ENCODE data around the gene GFI1. TPM values are rescaled to one million over a fixed set of nuclear protein-coding genes. Genes with fewer than 3 reads are reported as not detected.

Gene GFI1
- polyA plus RNA-seq, 1 of the 3 experiments (the other 2 are of a cell fraction), result 0.18 TPM

- Histone ChIP-seq H3K4me2 (peak overlapping the region; percentile 69; the same call in 1 of the 2 replicates), H3K79me2 (ENCODE audit: insufficient read depth) (no peaks in the 10 kb centered on the region), H3K27ac (ENCODE audit: low read depth in 2 of 2, low read length in 1 of 2) (no peak overlapping the region), H3F3A (replicated peaks; ENCODE audit: insufficient read depth) (peaks cover 7% of the 10 kb centered on the region), H3K4me3 (ENCODE audit: low read depth in 2 of 2, low read length in 1 of 2) (no peak overlapping the region; a peak in 1 of 4 replicates), H3K9me3 (no peaks in the 10 kb centered on the region), H3K9me2 (no peaks in the 10 kb centered on the region), H3K4me1 (ENCODE audit: control insufficient read depth in 1 of 2, insufficient read depth in 2 of 2, low read depth in 1 of 2, low read length in 1 of 2) (peaks cover 0 to 14% of the 10 kb centered on the region in 2 experiments; a peak in 1 of 4 replicates), H2AFZ (ENCODE audit: low read depth) (0 out of 2 replicates have a peak overlapping the region, but pooled peaks have one; percentile 35), H3K27me3 (ENCODE audit: insufficient read depth) (peaks cover 95% of the 10 kb centered on the region), H3K36me3 (replicated peaks in 1 of 2; ENCODE audit: control insufficient read depth in 1 of 2, insufficient read depth in 2 of 2, low read length in 1 of 2) (no peaks in the 10 kb centered on the region), H3K9ac (no peak overlapping the region), H4K20me1 (ENCODE audit: insufficient read depth) (peaks cover 6% of the 10 kb centered on the region; the same call in 1 of the 2 replicates)
- WGBS (ENCODE audit: low lambda C conversion rate), result 8% methylated on average over 44 of the region's 65 CpGs
- ChIA-PET POLR2A (no interaction called here), CTCF (interaction anchor here (0.6 to 1.4 kb wide), 3 partner anchors 11 to 193 kb away, joined by 3 to 6 read pairs (median 3); no protein-coding TSS in a partner anchor)
- DNase-seq, result peak; percentile 51
- no peak for TF ChIP-seq CHD2 (IDR thresholded peaks at IDR 0.05; ENCODE audit: low read length, partially characterized antibody)
- no peak for TF ChIP-seq PBX3 (IDR thresholded peaks at IDR 0.05)
- no peak for TF ChIP-seq ELF1 (IDR thresholded peaks at IDR 0.05)
- no peak for TF ChIP-seq SMC3 (IDR thresholded peaks at IDR 0.05; ENCODE audit: low read depth, low read length)
- TF ChIP-seq TEAD4 (IDR thresholded peaks at IDR 0.05; ENCODE audit: borderline replicate concordance, insufficient read depth), result no peak
- TF ChIP-seq IRF3 (IDR thresholded peaks at IDR 0.05; ENCODE audit: low read depth, low read length), result no peak
- TF ChIP-seq EZH2phosphoT487 (IDR thresholded peaks at IDR 0.05; ENCODE audit: borderline replicate concordance, low read depth), result no peak; the same call in none of the 2 replicates
- TF ChIP-seq FOXJ3 (CRISPR knock-in tag; IDR thresholded peaks at IDR 0.05), result no peak
- no peak for TF ChIP-seq GABPA (IDR thresholded peaks at IDR 0.05; ENCODE audit: low read depth)
- TF ChIP-seq EP300 (IDR thresholded peaks at IDR 0.05; ENCODE audit: borderline replicate concordance in 1 of 2, low read depth in 1 of 2, low read length in 1 of 2), result no peak
- no peak for TF ChIP-seq JUND (IDR thresholded peaks at IDR 0.05)
- TF ChIP-seq USF2 (IDR thresholded peaks at IDR 0.05; ENCODE audit: borderline replicate concordance, low read depth, low read length), result no peak
- TF ChIP-seq MXI1 (IDR thresholded peaks at IDR 0.05; ENCODE audit: low read depth, low read length), result no peak
- no peak for TF ChIP-seq SIN3A (IDR thresholded peaks at IDR 0.05; ENCODE audit: borderline replicate concordance, low read depth, low read length)
- TF ChIP-seq TAF1 (IDR thresholded peaks at IDR 0.05; ENCODE audit: borderline replicate concordance, low read depth, low read length), result no peak
- TF ChIP-seq CTCF (IDR thresholded peaks at IDR 0.05), result no peak
- no peak for TF ChIP-seq MAX (IDR thresholded peaks at IDR 0.05; ENCODE audit: low read depth)
- TF ChIP-seq POLR2AphosphoS5 (IDR thresholded peaks at IDR 0.05; ENCODE audit: low read depth, low read length), result no peak
- no peak for TF ChIP-seq ZBTB33 (IDR thresholded peaks at IDR 0.05; ENCODE audit: borderline replicate concordance, low read depth)
- no peak for TF ChIP-seq MEF2A (IDR thresholded peaks at IDR 0.05; ENCODE audit: borderline replicate concordance, low read depth)
Observed at GRCh38 chr1:92484472-92485380, 2.0 kb downstream of the GFI1 start.
